ENCODE data around the gene SERPINB3. TPM values are rescaled to one million over a fixed set of nuclear protein-coding genes. Genes with fewer than 3 reads are reported as not detected.

SERPINB3 gene
- total RNA-seq, 3 donors from 2014 or later (not counting 1 experiment from before 2014, with no cell fraction given) = not detected

DNA sequence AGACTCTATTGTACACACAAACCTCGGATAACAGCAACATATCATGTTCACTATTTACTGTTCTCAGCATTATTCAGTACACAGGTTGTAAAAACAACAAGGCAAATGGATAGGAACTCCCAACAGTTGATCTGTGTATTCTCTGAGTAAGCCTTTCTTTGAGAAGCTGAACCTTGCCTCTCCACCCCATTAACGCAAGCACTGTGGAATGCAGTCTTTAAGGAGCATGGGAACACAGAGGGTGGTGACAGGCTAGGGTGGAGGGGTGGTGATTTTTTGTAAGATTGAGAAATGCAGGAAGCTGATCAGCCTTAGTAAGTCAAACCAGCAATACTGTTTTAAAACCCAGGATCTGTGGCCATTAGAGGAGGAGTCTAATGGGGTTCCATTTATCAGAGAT lies 21.5 kb upstream of the SERPINB3 start:
- 86% methylated on average over 2 of the region's 2 CpGs for WGBS (ENCODE audit: insufficient coverage)
- H3K27ac Mint-ChIP-seq = no peak overlapping the region
- DNase-seq (no peak), ATAC-seq (no peak)
- H3K27ac ChIP-seq (ENCODE audit: low read length) = no peak overlapping the region
- no peak overlapping the region for H3K4me3 Mint-ChIP-seq
- intact Hi-C loops (cut with micrococcal nuclease) = no loop called here
- TF ChIP-seq, protein P1, sequence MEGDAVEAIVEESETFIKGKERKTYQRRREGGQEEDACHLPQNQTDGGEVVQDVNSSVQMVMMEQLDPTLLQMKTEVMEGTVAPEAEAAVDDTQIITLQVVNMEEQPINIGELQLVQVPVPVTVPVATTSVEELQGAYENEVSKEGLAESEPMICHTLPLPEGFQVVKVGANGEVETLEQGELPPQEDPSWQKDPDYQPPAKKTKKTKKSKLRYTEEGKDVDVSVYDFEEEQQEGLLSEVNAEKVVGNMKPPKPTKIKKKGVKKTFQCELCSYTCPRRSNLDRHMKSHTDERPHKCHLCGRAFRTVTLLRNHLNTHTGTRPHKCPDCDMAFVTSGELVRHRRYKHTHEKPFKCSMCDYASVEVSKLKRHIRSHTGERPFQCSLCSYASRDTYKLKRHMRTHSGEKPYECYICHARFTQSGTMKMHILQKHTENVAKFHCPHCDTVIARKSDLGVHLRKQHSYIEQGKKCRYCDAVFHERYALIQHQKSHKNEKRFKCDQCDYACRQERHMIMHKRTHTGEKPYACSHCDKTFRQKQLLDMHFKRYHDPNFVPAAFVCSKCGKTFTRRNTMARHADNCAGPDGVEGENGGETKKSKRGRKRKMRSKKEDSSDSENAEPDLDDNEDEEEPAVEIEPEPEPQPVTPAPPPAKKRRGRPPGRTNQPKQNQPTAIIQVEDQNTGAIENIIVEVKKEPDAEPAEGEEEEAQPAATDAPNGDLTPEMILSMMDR (IDR thresholded peaks at IDR 0.05) = no peak
- H3K9me3 ChIP-seq (ENCODE audit: control insufficient read depth, insufficient read depth, low read length) = peaks cover 2% of the 10 kb centered on the region
- H3K4me1 Mint-ChIP-seq = no peaks in the 10 kb centered on the region
- H3K9me3 Mint-ChIP-seq = peaks cover 0 to 8% of the 10 kb centered on the region in 2 donors
- peaks cover 0 to 3% of the 10 kb centered on the region in 2 donors for H3K27me3 Mint-ChIP-seq (ENCODE audit: low read depth in 2 of 2)
- H3K4me1 ChIP-seq (ENCODE audit: control insufficient read depth, insufficient read depth, low read length) = no peaks in the 10 kb centered on the region
- H3K4me3 ChIP-seq (ENCODE audit: low read length) = no peak overlapping the region
- H3K36me3 ChIP-seq (ENCODE audit: control insufficient read depth, insufficient read depth, low read length) = no peaks in the 10 kb centered on the region
- H3K36me3 Mint-ChIP-seq = no peaks in the 10 kb centered on the region
- H3K27me3 ChIP-seq (ENCODE audit: control insufficient read depth, insufficient read depth, low read length) = no peaks in the 10 kb centered on the region

DNA sequence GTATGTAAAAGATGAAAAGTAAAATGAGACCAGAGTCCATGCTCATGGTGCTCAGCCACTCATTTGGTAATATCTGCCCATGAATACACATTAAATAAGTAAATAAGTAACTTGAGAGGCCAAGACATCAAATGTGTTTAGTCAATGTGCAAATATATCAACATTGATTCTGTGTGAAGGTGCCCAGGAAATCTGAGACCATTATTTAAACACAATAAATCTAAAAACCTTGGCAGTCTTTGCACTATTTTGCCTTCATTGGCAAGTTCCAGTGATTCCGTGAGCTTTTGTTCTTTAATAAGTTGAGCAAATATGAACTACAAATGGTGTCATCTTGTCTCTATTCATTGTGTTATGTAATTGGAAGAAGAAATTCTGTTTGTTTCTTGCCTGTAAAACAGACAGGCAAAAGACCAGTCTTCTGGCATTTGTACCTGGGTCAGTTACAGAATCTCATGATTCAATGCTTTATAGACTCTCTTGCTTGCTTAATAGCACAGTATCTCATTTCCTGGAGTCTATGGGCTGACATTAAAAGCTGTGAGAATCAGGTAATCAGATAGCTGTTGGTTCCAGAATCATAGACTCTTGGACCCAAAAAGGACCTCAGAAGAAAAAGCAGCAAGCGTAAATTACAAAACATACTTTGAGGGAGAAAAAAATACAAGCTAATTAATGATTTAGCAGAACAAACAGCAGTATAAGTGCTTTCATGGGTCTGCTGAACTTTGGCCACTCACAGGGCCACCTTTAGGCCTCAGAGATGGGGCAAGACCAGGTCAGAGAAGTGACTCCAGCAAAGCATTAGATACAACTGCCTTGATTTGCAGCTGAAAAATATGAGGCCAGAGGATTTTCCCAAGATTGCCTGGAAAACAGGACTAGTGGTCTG lies 20.0 kb upstream of the SERPINB3 start:
- intact Hi-C loops (cut with micrococcal nuclease) = no loop called here
- Mint-ChIP-seq H3K27me3 (ENCODE audit: low read depth in 2 of 2) (peaks cover 0 to 5% of the 10 kb centered on the region in 2 donors), H3K4me3 (no peak overlapping the region), H3K36me3 (no peaks in the 10 kb centered on the region), H3K4me1 (no peaks in the 10 kb centered on the region), H3K27ac (no peak overlapping the region), H3K9me3 (peaks cover 0 to 9% of the 10 kb centered on the region in 2 donors)
- Histone ChIP-seq H3K36me3 (ENCODE audit: control insufficient read depth, insufficient read depth, low read length) (no peaks in the 10 kb centered on the region), H3K27ac (ENCODE audit: low read length) (no peak overlapping the region), H3K27me3 (ENCODE audit: control insufficient read depth, insufficient read depth, low read length) (no peaks in the 10 kb centered on the region), H3K4me3 (ENCODE audit: low read length) (no peak overlapping the region), H3K4me1 (ENCODE audit: control insufficient read depth, insufficient read depth, low read length) (no peaks in the 10 kb centered on the region), H3K9me3 (ENCODE audit: control insufficient read depth, insufficient read depth, low read length) (no peaks in the 10 kb centered on the region)
- TF ChIP-seq, protein P1 (IDR thresholded peaks at IDR 0.05) = no peak
- WGBS (ENCODE audit: insufficient coverage) = 100% methylated on average over 2 of the region's 2 CpGs
- ATAC-seq = no peak
- no peak for DNase-seq

DNA sequence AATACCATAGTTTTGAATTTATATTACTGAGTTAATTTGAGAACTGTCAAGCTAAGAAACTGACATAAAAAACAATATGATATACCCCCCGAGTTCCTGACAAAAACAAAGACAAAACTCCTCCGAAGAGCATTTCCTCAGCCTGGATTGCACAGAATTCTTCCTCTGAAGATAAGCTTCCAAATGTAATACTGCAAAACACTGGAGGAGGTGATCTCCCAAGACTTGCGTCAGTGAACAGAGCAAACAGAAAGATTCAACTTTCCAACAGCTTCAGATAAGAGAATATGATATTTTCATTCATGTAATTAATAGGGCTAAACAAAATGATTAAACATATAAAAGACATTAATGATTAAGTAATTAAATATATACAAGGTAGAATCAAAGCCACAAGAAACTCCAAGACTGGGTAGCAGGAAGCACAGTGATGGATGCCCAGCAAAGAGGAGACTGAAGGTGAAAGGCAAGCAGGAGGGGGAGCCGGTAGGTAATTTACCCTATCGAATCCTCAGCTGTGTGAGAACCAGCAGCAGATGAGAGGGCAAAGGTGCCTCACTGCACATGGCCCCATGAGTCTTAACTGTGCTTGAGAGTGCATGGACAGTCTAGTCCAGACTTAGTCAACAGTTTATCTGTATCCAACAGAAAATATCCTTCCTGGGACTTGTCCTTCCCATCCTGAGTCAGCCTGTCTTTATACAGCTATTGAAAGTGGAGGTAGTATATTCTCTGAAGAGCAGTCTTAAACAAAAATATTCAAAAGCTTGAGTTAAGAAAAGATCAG lies 18.3 kb upstream of the SERPINB3 start:
- ATAC-seq = no peak
- intact Hi-C loops (cut with micrococcal nuclease) = no loop called here
- Histone ChIP-seq H3K4me1 (ENCODE audit: control insufficient read depth, insufficient read depth, low read length) (no peaks in the 10 kb centered on the region), H3K36me3 (ENCODE audit: control insufficient read depth, insufficient read depth, low read length) (no peaks in the 10 kb centered on the region), H3K27ac (ENCODE audit: low read length) (no peak overlapping the region), H3K4me3 (ENCODE audit: low read length) (no peak overlapping the region), H3K9me3 (ENCODE audit: control insufficient read depth, insufficient read depth, low read length) (no peaks in the 10 kb centered on the region), H3K27me3 (ENCODE audit: control insufficient read depth, insufficient read depth, low read length) (no peaks in the 10 kb centered on the region)
- Mint-ChIP-seq H3K27me3 (ENCODE audit: low read depth in 2 of 2) (peaks cover 0 to 5% of the 10 kb centered on the region in 2 donors), H3K9me3 (peaks cover 0 to 8% of the 10 kb centered on the region in 2 donors), H3K4me3 (no peak overlapping the region), H3K4me1 (no peaks in the 10 kb centered on the region), H3K27ac (no peak overlapping the region), H3K36me3 (no peaks in the 10 kb centered on the region)
- 88% methylated on average over 4 of the region's 5 CpGs for WGBS (ENCODE audit: insufficient coverage)
- TF ChIP-seq, protein P1 (IDR thresholded peaks at IDR 0.05) = no peak
- no peak for DNase-seq

Measured in natural killer cell (primary cell).